ENCODE results near the gene SPIRE1.

The SPIRE1 gene

DNA sequence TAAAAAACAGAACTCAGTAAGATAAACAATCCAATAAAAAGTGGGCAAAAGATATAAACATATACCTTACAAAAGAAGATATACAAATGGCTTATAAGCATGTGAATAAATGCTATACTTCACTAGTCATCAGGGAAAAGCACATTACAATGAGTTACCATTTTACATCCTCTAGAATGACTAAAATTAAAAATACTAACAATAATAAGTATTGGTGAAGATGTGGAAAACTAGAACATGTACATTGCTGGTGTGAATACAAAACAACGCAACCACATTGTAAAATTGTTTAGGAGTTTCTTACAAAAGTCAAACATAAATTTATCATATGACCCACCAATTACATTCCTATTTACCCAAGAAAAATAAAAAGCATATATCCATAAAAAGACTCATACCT, 80.1 kb downstream of the SPIRE1 start:
- Histone ChIP-seq H3K9me3 (ENCODE audit: low read length) (peaks cover 4% of the 10 kb centered on the region; the same call in 1 of the 2 replicates), H3K27ac (ENCODE audit: low read depth, low read length, poor library complexity, severe bottlenecking) (no peak overlapping the region), H3F3A (ENCODE audit: insufficient read depth, low read length) (no peaks in the 10 kb centered on the region), H3K9me2 (ENCODE audit: low read depth, low read length) (no peaks in the 10 kb centered on the region), H3K9ac (ENCODE audit: low read length) (no peak overlapping the region), H3K4me3 (ENCODE audit: low read depth, low read length, poor library complexity, severe bottlenecking) (no peak overlapping the region), H3K4me2 (ENCODE audit: low read length) (no peak overlapping the region), H3K27me3 (ENCODE audit: insufficient read depth, low read length) (no peaks in the 10 kb centered on the region), H2AFZ (ENCODE audit: low read length) (no peak overlapping the region), H3K4me1 (ENCODE audit: insufficient read depth, low read length, severe bottlenecking) (no peaks in the 10 kb centered on the region), H3K36me3 (ENCODE audit: insufficient read depth, low read length) (no peaks in the 10 kb centered on the region), H4K20me1 (ENCODE audit: insufficient read depth, low read length) (no peaks in the 10 kb centered on the region), H3K79me2 (ENCODE audit: insufficient read depth, low read length) (no peaks in the 10 kb centered on the region)
- no peak for TF ChIP-seq EZH2 (IDR thresholded peaks at IDR 0.05; ENCODE audit: borderline replicate concordance, low read length)
- TF ChIP-seq, protein P1, sequence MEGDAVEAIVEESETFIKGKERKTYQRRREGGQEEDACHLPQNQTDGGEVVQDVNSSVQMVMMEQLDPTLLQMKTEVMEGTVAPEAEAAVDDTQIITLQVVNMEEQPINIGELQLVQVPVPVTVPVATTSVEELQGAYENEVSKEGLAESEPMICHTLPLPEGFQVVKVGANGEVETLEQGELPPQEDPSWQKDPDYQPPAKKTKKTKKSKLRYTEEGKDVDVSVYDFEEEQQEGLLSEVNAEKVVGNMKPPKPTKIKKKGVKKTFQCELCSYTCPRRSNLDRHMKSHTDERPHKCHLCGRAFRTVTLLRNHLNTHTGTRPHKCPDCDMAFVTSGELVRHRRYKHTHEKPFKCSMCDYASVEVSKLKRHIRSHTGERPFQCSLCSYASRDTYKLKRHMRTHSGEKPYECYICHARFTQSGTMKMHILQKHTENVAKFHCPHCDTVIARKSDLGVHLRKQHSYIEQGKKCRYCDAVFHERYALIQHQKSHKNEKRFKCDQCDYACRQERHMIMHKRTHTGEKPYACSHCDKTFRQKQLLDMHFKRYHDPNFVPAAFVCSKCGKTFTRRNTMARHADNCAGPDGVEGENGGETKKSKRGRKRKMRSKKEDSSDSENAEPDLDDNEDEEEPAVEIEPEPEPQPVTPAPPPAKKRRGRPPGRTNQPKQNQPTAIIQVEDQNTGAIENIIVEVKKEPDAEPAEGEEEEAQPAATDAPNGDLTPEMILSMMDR (IDR thresholded peaks at IDR 0.05; ENCODE audit: low read length), result no peak

DNA sequence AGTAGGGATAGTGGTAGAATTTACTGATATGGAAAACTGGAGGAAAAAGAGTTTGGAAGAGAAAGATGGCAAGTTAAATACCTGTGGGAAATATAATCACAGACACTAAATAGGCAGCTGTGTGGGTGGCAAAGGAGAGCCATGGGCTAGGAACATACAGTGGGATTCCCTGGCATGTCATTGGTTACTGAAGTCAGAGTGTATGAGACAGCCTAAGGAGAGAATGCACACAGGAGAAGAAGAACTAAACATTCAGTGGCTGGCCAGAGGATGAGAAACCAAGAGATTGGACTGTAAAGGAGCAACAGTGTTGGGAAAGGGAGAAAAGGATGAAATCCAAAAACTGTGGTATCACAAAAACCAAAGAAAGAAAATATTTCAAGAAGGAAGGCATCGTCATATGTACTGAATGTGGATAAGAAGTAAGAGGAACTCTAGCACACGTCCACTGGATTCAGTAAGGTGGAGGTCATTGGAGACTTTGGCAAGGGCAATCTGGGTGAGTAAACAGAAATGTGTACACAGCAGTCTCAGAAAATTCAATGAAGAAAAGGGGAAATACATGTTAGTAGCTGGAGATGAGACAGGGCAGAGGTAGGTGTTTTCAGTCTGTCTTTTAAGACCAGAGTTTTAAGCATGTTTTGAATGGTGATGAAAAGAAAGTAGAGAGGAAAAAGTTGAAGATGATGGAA, 83.3 kb downstream of the SPIRE1 start:
- Histone ChIP-seq H3F3A (ENCODE audit: insufficient read depth, low read length) (no peaks in the 10 kb centered on the region), H3K27ac (ENCODE audit: low read depth, low read length, poor library complexity, severe bottlenecking) (no peak overlapping the region)
- no peak for TF ChIP-seq EZH2 (IDR thresholded peaks at IDR 0.05; ENCODE audit: borderline replicate concordance, low read length)
- TF ChIP-seq, protein P1 (IDR thresholded peaks at IDR 0.05; ENCODE audit: low read length), result no peak

DNA sequence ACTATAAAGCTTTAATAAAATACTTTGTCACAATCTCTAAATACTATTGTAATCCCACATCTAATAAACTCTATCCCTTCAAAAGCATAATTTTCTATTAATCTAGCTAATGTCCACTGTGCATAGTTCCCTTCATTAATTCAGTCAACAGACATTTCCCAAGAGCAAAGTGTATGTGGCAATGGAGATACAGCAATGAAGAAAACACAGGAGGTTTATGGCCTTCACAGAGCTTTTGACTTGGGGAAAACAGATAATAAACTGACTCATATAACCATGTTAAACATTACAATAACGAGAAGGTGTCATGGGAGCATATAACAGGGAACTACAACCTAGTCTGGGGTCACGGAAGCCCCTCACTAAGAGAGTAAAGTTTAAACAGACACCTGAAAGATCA, 86.3 kb downstream of the SPIRE1 start:
- Histone ChIP-seq H3K9me2 (ENCODE audit: low read depth, low read length) (no peaks in the 10 kb centered on the region), H3K27me3 (ENCODE audit: insufficient read depth, low read length) (no peaks in the 10 kb centered on the region), H2AFZ (ENCODE audit: low read length) (no peak overlapping the region), H3K27ac (ENCODE audit: low read depth, low read length, poor library complexity, severe bottlenecking) (no peak overlapping the region), H3K4me1 (ENCODE audit: insufficient read depth, low read length, severe bottlenecking) (no peaks in the 10 kb centered on the region), H3F3A (ENCODE audit: insufficient read depth, low read length) (no peaks in the 10 kb centered on the region), H3K9me3 (ENCODE audit: low read length) (no peaks in the 10 kb centered on the region), H3K9ac (ENCODE audit: low read length) (no peak overlapping the region), H3K4me2 (ENCODE audit: low read length) (no peak overlapping the region), H3K36me3 (ENCODE audit: insufficient read depth, low read length) (no peaks in the 10 kb centered on the region), H4K20me1 (ENCODE audit: insufficient read depth, low read length) (no peaks in the 10 kb centered on the region), H3K4me3 (ENCODE audit: low read depth, low read length, poor library complexity, severe bottlenecking) (no peak overlapping the region), H3K79me2 (ENCODE audit: insufficient read depth, low read length) (no peaks in the 10 kb centered on the region)
- no peak for TF ChIP-seq EZH2 (IDR thresholded peaks at IDR 0.05; ENCODE audit: borderline replicate concordance, low read length)
- TF ChIP-seq, protein P1 (IDR thresholded peaks at IDR 0.05; ENCODE audit: low read length), result no peak

More for the DNA sequence above, 83.3 kb downstream of the SPIRE1 start:
- H3K4me2 ChIP-seq (ENCODE audit: low read length), result no peak overlapping the region
- H3K4me3 ChIP-seq (ENCODE audit: low read depth, low read length, poor library complexity, severe bottlenecking), result no peak overlapping the region
- H3K9me3 ChIP-seq (ENCODE audit: low read length), result peaks cover 4% of the 10 kb centered on the region; the same call in 1 of the 2 replicates
- no peaks in the 10 kb centered on the region for H3K27me3 ChIP-seq (ENCODE audit: insufficient read depth, low read length)
- H3K36me3 ChIP-seq (ENCODE audit: insufficient read depth, low read length), result no peaks in the 10 kb centered on the region
- H3K79me2 ChIP-seq (ENCODE audit: insufficient read depth, low read length), result no peaks in the 10 kb centered on the region
- no peaks in the 10 kb centered on the region for H4K20me1 ChIP-seq (ENCODE audit: insufficient read depth, low read length)
- no peaks in the 10 kb centered on the region for H3K4me1 ChIP-seq (ENCODE audit: insufficient read depth, low read length, severe bottlenecking)
- no peak overlapping the region for H3K9ac ChIP-seq (ENCODE audit: low read length)
- no peaks in the 10 kb centered on the region for H3K9me2 ChIP-seq (ENCODE audit: low read depth, low read length)
- H2AFZ ChIP-seq (ENCODE audit: low read length), result no peak overlapping the region
